K562 (cell line): Measurements from ENCODE around the gene PAIP1. TPM values are rescaled to one million over a fixed set of nuclear protein-coding genes. Genes with fewer than 3 reads are reported as not detected.

Source experiments
- CSDE1 ChIP-seq, 2 experiments: fragments of 450-650 bp; IDR thresholded peaks; 2 replicates each; pipeline ENCODE4 v1.6.1; 2016; ENCODE audit warnings: mild to moderate bottlenecking in 1 of 2
- ELF2 ChIP-seq: fragments of 250-450 bp; sonication (Bioruptor Pico); IDR thresholded peaks from 2 replicates; pipeline ENCODE4 v1.5.0; 2021; ENCODE audit warnings: mild to moderate bottlenecking
- ILF3 ChIP-seq: fragments of 450-650 bp; IDR thresholded peaks from 2 replicates; pipeline ENCODE4 v1.6.1; 2018; ENCODE audit warnings: antibody characterized with exemption, mild to moderate bottlenecking, moderate library complexity, borderline replicate concordance
- NCOA1 ChIP-seq: fragments of 450-650 bp; IDR thresholded peaks from 2 replicates; pipeline ENCODE4 v1.6.1; 2016; ENCODE audit warnings: low read depth
- PCBP2 ChIP-seq: fragments of 200-400 bp; formaldehyde crosslinking; IDR thresholded peaks from 2 replicates; pipeline ENCODE4 v1.6.1; 2018; ENCODE audit warnings: low read length, low read depth, mild to moderate bottlenecking, moderate library complexity; ENCODE audit not compliant: poor library complexity, severe bottlenecking
- SMAD3 ChIP-seq: fragments of 450-650 bp; formaldehyde crosslinking; conservative IDR thresholded peaks from 2 replicates; pipeline ENCODE4 v1.4.0; 2020; ENCODE audit warnings: mild to moderate bottlenecking
- U2AF1 ChIP-seq: fragments of 200-400 bp; formaldehyde crosslinking; optimal IDR thresholded peaks from 2 replicates; pipeline ENCODE3; 2017; ENCODE audit warnings: mild to moderate bottlenecking, low read depth, low read length, moderate library complexity
- WHSC1 ChIP-seq: IDR thresholded peaks from one replicate; pipeline ENCODE4 v1.6.1; 2012; ENCODE audit warnings: low read length, control low read depth, inconsistent platforms
- ZNF121 ChIP-seq: sonication (generic); formaldehyde crosslinking; conservative IDR thresholded peaks from 2 replicates; pipeline ENCODE4 v1.8.0; 2022; ENCODE audit warnings: missing genetic modification reagents
- ZNF197 ChIP-seq: fragments of 200-800 bp; sonication (Bioruptor generic); IDR thresholded peaks from 2 replicates; pipeline ENCODE4 v1.6.1; 2016; ENCODE audit warnings: low read depth, missing genetic modification characterization, missing compliant biosample characterization
- ZNF253 ChIP-seq: fragments of 250-450 bp; sonication (Bioruptor Pico); conservative IDR thresholded peaks from 2 replicates; pipeline ENCODE4 v1.6.1; 2021; ENCODE audit warnings: mild to moderate bottlenecking
- ZNF76 ChIP-seq: fragments of 250-450 bp; sonication (Bioruptor Pico); IDR thresholded peaks from 2 replicates; pipeline ENCODE4 v1.4.0; 2020; ENCODE audit warnings: mild to moderate bottlenecking, moderate library complexity, borderline replicate concordance
- ZNF766 ChIP-seq: fragments of 200-800 bp; sonication (Bioruptor generic); conservative IDR thresholded peaks from 2 replicates; pipeline ENCODE4 v1.6.1; 2016; ENCODE audit warnings: missing genetic modification characterization, missing compliant biosample characterization
- ZNF79 ChIP-seq: fragments of 250-450 bp; sonication (Bioruptor Pico); IDR thresholded peaks from 2 replicates; pipeline ENCODE4 v1.4.0; 2020; ENCODE audit warnings: low read depth, mild to moderate bottlenecking, moderate library complexity
- polyA plus RNA-seq, 8 experiments: library from polyadenylated mRNA; depleted of rRNA in 4 of 8; stranded (reverse) in 5 of 8; unstranded in 3 of 8; fragments of >200 nt; fragmentation: Nextera tagmentation in 2 of 8; fragmentation: Illumina TruSeq in 1 of 8; extraction: Ambion mirVana in 2 of 8; extraction: Trizol in 1 of 8; gene quantifications; 2 replicates each; pipeline versions ENCODE4 v1.2.1 to v1.2.3, GENCODE V29; 2011 to 2014; ENCODE audit warnings: inconsistent platforms in 1 of 8, missing spikeins in 1 of 8
- total RNA-seq, 7 experiments: library from RNA; depleted of rRNA in 6 of 7; stranded (reverse); fragments of >200 nt in 6 of 7; fragmentation: Illumina TruSeq in 2 of 7; extraction: Trizol in 2 of 7; gene quantifications; 2 replicates each; pipeline versions ENCODE4 v1.2.1 to v1.2.3, GENCODE V29; 2011 to 2021; ENCODE audit warnings: low replicate concordance in 1 of 7
- TF ChIP-seq, protein P1 (sequence below): fragments of 450-650 bp; IDR thresholded peaks from 2 replicates; pipeline ENCODE4 v1.6.1; 2016; ENCODE audit warnings: mild to moderate bottlenecking, moderate library complexity
- TF ChIP-seq, protein P2 (sequence below): fragments of 450-650 bp; IDR thresholded peaks from one replicate; pipeline ENCODE4 v1.6.1; 2018; ENCODE audit warnings: mild to moderate bottlenecking, moderate library complexity; ENCODE audit not compliant: partially characterized antibody

Gene PAIP1
- total and polyA plus RNA-seq, 9 of the 15 experiments (the other 6 are each of a cell fraction or from before 2014, with no cell fraction given) = 51.7 to 181 (median 102) TPM

GRCh38 chr5:43556857-43557542, at the start of gene PAIP1 (continued):
- TF ChIP-seq, protein P1, sequence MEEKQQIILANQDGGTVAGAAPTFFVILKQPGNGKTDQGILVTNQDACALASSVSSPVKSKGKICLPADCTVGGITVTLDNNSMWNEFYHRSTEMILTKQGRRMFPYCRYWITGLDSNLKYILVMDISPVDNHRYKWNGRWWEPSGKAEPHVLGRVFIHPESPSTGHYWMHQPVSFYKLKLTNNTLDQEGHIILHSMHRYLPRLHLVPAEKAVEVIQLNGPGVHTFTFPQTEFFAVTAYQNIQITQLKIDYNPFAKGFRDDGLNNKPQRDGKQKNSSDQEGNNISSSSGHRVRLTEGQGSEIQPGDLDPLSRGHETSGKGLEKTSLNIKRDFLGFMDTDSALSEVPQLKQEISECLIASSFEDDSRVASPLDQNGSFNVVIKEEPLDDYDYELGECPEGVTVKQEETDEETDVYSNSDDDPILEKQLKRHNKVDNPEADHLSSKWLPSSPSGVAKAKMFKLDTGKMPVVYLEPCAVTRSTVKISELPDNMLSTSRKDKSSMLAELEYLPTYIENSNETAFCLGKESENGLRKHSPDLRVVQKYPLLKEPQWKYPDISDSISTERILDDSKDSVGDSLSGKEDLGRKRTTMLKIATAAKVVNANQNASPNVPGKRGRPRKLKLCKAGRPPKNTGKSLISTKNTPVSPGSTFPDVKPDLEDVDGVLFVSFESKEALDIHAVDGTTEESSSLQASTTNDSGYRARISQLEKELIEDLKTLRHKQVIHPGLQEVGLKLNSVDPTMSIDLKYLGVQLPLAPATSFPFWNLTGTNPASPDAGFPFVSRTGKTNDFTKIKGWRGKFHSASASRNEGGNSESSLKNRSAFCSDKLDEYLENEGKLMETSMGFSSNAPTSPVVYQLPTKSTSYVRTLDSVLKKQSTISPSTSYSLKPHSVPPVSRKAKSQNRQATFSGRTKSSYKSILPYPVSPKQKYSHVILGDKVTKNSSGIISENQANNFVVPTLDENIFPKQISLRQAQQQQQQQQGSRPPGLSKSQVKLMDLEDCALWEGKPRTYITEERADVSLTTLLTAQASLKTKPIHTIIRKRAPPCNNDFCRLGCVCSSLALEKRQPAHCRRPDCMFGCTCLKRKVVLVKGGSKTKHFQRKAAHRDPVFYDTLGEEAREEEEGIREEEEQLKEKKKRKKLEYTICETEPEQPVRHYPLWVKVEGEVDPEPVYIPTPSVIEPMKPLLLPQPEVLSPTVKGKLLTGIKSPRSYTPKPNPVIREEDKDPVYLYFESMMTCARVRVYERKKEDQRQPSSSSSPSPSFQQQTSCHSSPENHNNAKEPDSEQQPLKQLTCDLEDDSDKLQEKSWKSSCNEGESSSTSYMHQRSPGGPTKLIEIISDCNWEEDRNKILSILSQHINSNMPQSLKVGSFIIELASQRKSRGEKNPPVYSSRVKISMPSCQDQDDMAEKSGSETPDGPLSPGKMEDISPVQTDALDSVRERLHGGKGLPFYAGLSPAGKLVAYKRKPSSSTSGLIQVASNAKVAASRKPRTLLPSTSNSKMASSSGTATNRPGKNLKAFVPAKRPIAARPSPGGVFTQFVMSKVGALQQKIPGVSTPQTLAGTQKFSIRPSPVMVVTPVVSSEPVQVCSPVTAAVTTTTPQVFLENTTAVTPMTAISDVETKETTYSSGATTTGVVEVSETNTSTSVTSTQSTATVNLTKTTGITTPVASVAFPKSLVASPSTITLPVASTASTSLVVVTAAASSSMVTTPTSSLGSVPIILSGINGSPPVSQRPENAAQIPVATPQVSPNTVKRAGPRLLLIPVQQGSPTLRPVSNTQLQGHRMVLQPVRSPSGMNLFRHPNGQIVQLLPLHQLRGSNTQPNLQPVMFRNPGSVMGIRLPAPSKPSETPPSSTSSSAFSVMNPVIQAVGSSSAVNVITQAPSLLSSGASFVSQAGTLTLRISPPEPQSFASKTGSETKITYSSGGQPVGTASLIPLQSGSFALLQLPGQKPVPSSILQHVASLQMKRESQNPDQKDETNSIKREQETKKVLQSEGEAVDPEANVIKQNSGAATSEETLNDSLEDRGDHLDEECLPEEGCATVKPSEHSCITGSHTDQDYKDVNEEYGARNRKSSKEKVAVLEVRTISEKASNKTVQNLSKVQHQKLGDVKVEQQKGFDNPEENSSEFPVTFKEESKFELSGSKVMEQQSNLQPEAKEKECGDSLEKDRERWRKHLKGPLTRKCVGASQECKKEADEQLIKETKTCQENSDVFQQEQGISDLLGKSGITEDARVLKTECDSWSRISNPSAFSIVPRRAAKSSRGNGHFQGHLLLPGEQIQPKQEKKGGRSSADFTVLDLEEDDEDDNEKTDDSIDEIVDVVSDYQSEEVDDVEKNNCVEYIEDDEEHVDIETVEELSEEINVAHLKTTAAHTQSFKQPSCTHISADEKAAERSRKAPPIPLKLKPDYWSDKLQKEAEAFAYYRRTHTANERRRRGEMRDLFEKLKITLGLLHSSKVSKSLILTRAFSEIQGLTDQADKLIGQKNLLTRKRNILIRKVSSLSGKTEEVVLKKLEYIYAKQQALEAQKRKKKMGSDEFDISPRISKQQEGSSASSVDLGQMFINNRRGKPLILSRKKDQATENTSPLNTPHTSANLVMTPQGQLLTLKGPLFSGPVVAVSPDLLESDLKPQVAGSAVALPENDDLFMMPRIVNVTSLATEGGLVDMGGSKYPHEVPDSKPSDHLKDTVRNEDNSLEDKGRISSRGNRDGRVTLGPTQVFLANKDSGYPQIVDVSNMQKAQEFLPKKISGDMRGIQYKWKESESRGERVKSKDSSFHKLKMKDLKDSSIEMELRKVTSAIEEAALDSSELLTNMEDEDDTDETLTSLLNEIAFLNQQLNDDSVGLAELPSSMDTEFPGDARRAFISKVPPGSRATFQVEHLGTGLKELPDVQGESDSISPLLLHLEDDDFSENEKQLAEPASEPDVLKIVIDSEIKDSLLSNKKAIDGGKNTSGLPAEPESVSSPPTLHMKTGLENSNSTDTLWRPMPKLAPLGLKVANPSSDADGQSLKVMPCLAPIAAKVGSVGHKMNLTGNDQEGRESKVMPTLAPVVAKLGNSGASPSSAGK = peak; percentile 78
- TF ChIP-seq PCBP2 (peak; percentile 57), WHSC1 (no peak), ZNF76 (CRISPR knock-in tag) (peak; percentile 5; the same call in 1 of the 2 replicates), ZNF121 (CRISPR knock-in tag) (no peak), ZNF253 (CRISPR knock-in tag) (no peak), U2AF1 (peak; percentile 62), ZNF197 (CRISPR knock-in tag) (peak; percentile 76; the same call in 1 of the 2 replicates), ZNF79 (CRISPR knock-in tag) (no peak), NCOA1 (no peak), ELF2 (peak; percentile 68; the same call in 1 of the 2 replicates), ILF3 (peak; percentile 84; the same call in 1 of the 2 replicates), ZNF766 (no peak), CSDE1 (IDR thresholded peaks at IDR 0.05) (0 out of 4 replicates have a peak, but pooled peaks of 1 of the 2 experiments have one; percentile 13), SMAD3 (CRISPR knock-in tag) (0 out of 2 replicates have a peak, but pooled peaks have one; percentile 57)
- TF ChIP-seq, protein P2, sequence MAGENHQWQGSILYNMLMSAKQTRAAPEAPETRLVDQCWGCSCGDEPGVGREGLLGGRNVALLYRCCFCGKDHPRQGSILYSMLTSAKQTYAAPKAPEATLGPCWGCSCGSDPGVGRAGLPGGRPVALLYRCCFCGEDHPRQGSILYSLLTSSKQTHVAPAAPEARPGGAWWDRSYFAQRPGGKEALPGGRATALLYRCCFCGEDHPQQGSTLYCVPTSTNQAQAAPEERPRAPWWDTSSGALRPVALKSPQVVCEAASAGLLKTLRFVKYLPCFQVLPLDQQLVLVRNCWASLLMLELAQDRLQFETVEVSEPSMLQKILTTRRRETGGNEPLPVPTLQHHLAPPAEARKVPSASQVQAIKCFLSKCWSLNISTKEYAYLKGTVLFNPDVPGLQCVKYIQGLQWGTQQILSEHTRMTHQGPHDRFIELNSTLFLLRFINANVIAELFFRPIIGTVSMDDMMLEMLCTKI = no peak
